Activated naive CD4-positive, alpha-beta T cell treated with anti-CD3 and anti-CD28 coated beads for 36 hours (primary cell): Measurements from ENCODE around the gene ZNF428. TPM values are rescaled to one million over a fixed set of nuclear protein-coding genes. Genes with fewer than 3 reads are reported as not detected.
A peak's percentile ranks its signal among the peaks of the same experiment; 100 is the strongest.

Experiments used
- CTCF ChIA-PET: fragments of 350-600 bp; sonication (Branson Sonifier 250); formaldehyde crosslinking; loops from one replicate; lab custom pipeline; 2021; ENCODE audit warnings: antibody characterized with exemption; lab: Charles Lee
- DNase-seq: peaks from one replicate; pipeline ENCODE4 v3.0.0-alpha.2; 2020
- H3K27ac Mint-ChIP-seq: one replicate; pipeline ENCODE4 v1.8.0; 2021; ENCODE audit warnings: mild to moderate bottlenecking, mixed read lengths
- H3K27me3 Mint-ChIP-seq: one replicate; pipeline ENCODE4 v1.8.0; 2021; ENCODE audit warnings: low read depth, mixed read lengths
- H3K36me3 Mint-ChIP-seq: one replicate; pipeline ENCODE4 v1.8.0; 2021; ENCODE audit warnings: low read depth, mixed read lengths
- H3K4me1 Mint-ChIP-seq: one replicate; pipeline ENCODE4 v1.8.0; 2021; ENCODE audit warnings: low read depth, mixed read lengths
- H3K4me3 Mint-ChIP-seq: one replicate; pipeline ENCODE4 v1.8.0; 2021; ENCODE audit warnings: mild to moderate bottlenecking, moderate library complexity, mixed read lengths
- H3K9me3 Mint-ChIP-seq: one replicate; pipeline ENCODE4 v1.8.0; 2021; ENCODE audit warnings: mixed read lengths
- intact Hi-C: fragments of 100-400 bp; cut with micrococcal nuclease; formaldehyde crosslinking; loops from one replicate; pipeline ENCODE4 v1.15.1; 2023
- total RNA-seq, 2 experiments: library from RNA; stranded (reverse); gene quantifications; one replicate each; pipeline ENCODE4 v1.2.3, GENCODE V29; 2021

Gene ZNF428
- total RNA-seq, 2 experiments from 2014 or later: 11.4 to 11.8 TPM

DNA sequence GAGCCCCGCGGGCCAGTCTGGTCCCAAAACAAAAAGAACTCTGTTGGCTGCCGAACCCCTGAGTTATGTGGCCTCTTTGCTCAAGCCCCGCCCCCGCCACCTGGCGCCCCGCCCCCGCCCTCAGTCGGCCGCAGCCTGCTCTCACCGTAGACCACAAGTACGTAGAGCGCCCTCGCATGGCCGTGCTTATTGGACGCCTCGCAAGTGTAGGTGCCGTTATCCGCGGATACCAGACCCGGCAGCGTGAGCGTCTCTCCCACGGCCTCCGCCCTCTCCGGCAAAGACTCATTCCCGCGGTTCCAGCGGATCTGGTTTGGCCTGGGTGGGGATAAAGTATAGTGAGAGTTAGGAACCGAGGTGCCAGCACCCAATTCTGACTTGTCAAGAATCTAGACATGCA is 5.5 kb upstream of the ZNF428 start:
- CTCF ChIA-PET: interaction anchor here (0.6 kb wide), 1 partner anchor 36 kb away, joined by 3 read pairs; no protein-coding TSS in a partner anchor
- DNase-seq: peak; percentile 96
- peaks cover 17% of the 10 kb centered on the region for H3K27me3 Mint-ChIP-seq
- H3K27ac Mint-ChIP-seq: no peak overlapping the region
- H3K4me3 Mint-ChIP-seq: no peak overlapping the region
- peaks cover 27% of the 10 kb centered on the region for H3K4me1 Mint-ChIP-seq
- no peaks in the 10 kb centered on the region for H3K36me3 Mint-ChIP-seq
- no peaks in the 10 kb centered on the region for H3K9me3 Mint-ChIP-seq
- intact Hi-C loops: loop anchor here (10.0 kb wide), 1 partner anchor 180 kb away; no protein-coding TSS in a partner anchor

- intact Hi-C loops: loop anchor here (10.0 kb wide), 1 partner anchor 179 kb away; no protein-coding TSS in a partner anchor
- Mint-ChIP-seq H3K4me3 (no peak overlapping the region), H3K4me1 (peaks cover 28% of the 10 kb centered on the region), H3K9me3 (no peaks in the 10 kb centered on the region), H3K27me3 (peaks cover 17% of the 10 kb centered on the region), H3K36me3 (no peaks in the 10 kb centered on the region), H3K27ac (no peak overlapping the region)
- CTCF ChIA-PET: interaction anchor here (1.1 kb wide), 1 partner anchor 121 kb away, joined by 3 read pairs; no protein-coding TSS in a partner anchor
- no peak for DNase-seq
Measured at GRCh38 chr19:43623889-43624670, 4.7 kb upstream of the ZNF428 start.

GRCh38 chr19:43622956-43623355 is 3.5 kb upstream of the ZNF428 start:
- Mint-ChIP-seq H3K9me3 (no peaks in the 10 kb centered on the region), H3K36me3 (no peaks in the 10 kb centered on the region), H3K27ac (no peak overlapping the region), H3K4me1 (peaks cover 30% of the 10 kb centered on the region), H3K4me3 (no peak overlapping the region), H3K27me3 (peaks cover 16% of the 10 kb centered on the region)
- CTCF ChIA-PET: interaction anchor here (1.1 kb wide), 1 partner anchor 122 kb away, joined by 3 read pairs; no protein-coding TSS in a partner anchor
- DNase-seq: no peak
- intact Hi-C loops: loop anchor here (10.0 kb wide), 1 partner anchor 178 kb away; no protein-coding TSS in a partner anchor

GRCh38 chr19:43622070-43622469 is 2.6 kb upstream of the ZNF428 start:
- no peak overlapping the region for H3K27ac Mint-ChIP-seq
- H3K4me3 Mint-ChIP-seq: no peak overlapping the region
- no peak for DNase-seq
- H3K27me3 Mint-ChIP-seq: peaks cover 9% of the 10 kb centered on the region
- intact Hi-C loops: loop anchor here (10.0 kb wide), 1 partner anchor 177 kb away; no protein-coding TSS in a partner anchor
- CTCF ChIA-PET: interaction anchor here (0.6 to 1.0 kb wide), 2 partner anchors 17 to 102 kb away, joined by 3 read pairs; no protein-coding TSS in a partner anchor
- no peaks in the 10 kb centered on the region for H3K9me3 Mint-ChIP-seq
- peaks cover 31% of the 10 kb centered on the region for H3K4me1 Mint-ChIP-seq
- no peaks in the 10 kb centered on the region for H3K36me3 Mint-ChIP-seq

GRCh38 chr19:43620061-43621001 is 902 bp upstream of the ZNF428 start:
- H3K27ac Mint-ChIP-seq: peak overlapping the region; percentile 96
- CTCF ChIA-PET: interaction anchor here (0.6 kb wide), 1 partner anchor 186 kb away, joined by 3 read pairs; no protein-coding TSS in a partner anchor
- no peaks in the 10 kb centered on the region for H3K27me3 Mint-ChIP-seq
- no peaks in the 10 kb centered on the region for H3K36me3 Mint-ChIP-seq
- no peaks in the 10 kb centered on the region for H3K9me3 Mint-ChIP-seq
- no peak for DNase-seq
- peaks cover 26% of the 10 kb centered on the region for H3K4me1 Mint-ChIP-seq
- H3K4me3 Mint-ChIP-seq: peak overlapping the region; percentile 94
- intact Hi-C loops: loop anchor here (10.0 kb wide), 1 partner anchor 176 kb away; no protein-coding TSS in a partner anchor

GRCh38 chr19:43618921-43619261 is 538 bp downstream of the ZNF428 start:
- intact Hi-C loops: loop anchor here (1.0 kb wide), 4 partner anchors 23 to 135 kb away; partner anchors contain the start of genes IRGQ, PINLYP, SMG9 and XRCC1
- Mint-ChIP-seq H3K4me3 (peak overlapping the region; percentile 94), H3K27ac (peak overlapping the region; percentile 96), H3K9me3 (no peaks in the 10 kb centered on the region), H3K27me3 (no peaks in the 10 kb centered on the region), H3K36me3 (no peaks in the 10 kb centered on the region), H3K4me1 (peaks cover 17% of the 10 kb centered on the region)
- CTCF ChIA-PET: interaction anchor here (0.7 kb wide), 1 partner anchor 63 kb away, joined by 3 read pairs; no protein-coding TSS in a partner anchor
- peak; percentile 75 for DNase-seq

DNA sequence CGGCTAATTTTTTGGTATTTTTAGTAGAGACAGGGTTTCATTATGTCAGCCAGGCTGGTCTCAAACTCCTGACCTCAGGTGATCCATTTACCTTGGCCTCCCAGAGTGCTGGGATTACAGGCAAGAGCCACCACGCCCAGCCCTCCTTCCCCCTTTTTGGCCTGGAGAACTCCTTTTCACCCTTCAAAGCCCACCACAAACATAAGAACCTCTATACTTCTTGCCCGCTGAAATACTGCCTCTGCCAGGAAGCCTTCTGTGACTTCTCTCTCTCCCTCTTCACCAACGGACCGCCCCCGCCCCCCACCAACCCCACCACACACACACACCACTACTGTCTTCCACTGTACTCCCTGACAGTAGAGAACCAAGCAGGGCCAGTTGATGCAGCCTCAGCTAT is 2.5 kb downstream of the ZNF428 start:
- CTCF ChIA-PET: interaction anchor here (0.6 to 0.9 kb wide), 2 partner anchors 13 to 91 kb away, joined by 3 to 4 read pairs; no protein-coding TSS in a partner anchor
- no peak overlapping the region for H3K4me3 Mint-ChIP-seq
- H3K27me3 Mint-ChIP-seq: no peaks in the 10 kb centered on the region
- no peak for DNase-seq
- H3K9me3 Mint-ChIP-seq: no peaks in the 10 kb centered on the region
- H3K36me3 Mint-ChIP-seq: peaks cover 2% of the 10 kb centered on the region
- H3K27ac Mint-ChIP-seq: no peak overlapping the region
- intact Hi-C loops: no loop called here
- peaks cover 19% of the 10 kb centered on the region for H3K4me1 Mint-ChIP-seq

- DNase-seq: no peak
- intact Hi-C loops: no loop called here
- H3K27me3 Mint-ChIP-seq: no peaks in the 10 kb centered on the region
- H3K4me1 Mint-ChIP-seq: peaks cover 21% of the 10 kb centered on the region
- no peak overlapping the region for H3K4me3 Mint-ChIP-seq
- H3K36me3 Mint-ChIP-seq: peaks cover 5% of the 10 kb centered on the region
- CTCF ChIA-PET: interaction anchor here (0.9 kb wide), 1 partner anchor 90 kb away, joined by 3 read pairs; no protein-coding TSS in a partner anchor
- no peaks in the 10 kb centered on the region for H3K9me3 Mint-ChIP-seq
- H3K27ac Mint-ChIP-seq: no peak overlapping the region
Measured at GRCh38 chr19:43616306-43616705, 3.1 kb downstream of the ZNF428 start.

- no peak overlapping the region for H3K4me3 Mint-ChIP-seq
- H3K27me3 Mint-ChIP-seq: no peaks in the 10 kb centered on the region
- intact Hi-C loops: no loop called here
- DNase-seq: no peak
- peaks cover 11% of the 10 kb centered on the region for H3K4me1 Mint-ChIP-seq
- peaks cover 9% of the 10 kb centered on the region for H3K36me3 Mint-ChIP-seq
- H3K27ac Mint-ChIP-seq: no peak overlapping the region
- H3K9me3 Mint-ChIP-seq: no peaks in the 10 kb centered on the region
- CTCF ChIA-PET: no interaction called here
Measured at GRCh38 chr19:43612374-43612773, 7.1 kb downstream of the ZNF428 start.

DNA sequence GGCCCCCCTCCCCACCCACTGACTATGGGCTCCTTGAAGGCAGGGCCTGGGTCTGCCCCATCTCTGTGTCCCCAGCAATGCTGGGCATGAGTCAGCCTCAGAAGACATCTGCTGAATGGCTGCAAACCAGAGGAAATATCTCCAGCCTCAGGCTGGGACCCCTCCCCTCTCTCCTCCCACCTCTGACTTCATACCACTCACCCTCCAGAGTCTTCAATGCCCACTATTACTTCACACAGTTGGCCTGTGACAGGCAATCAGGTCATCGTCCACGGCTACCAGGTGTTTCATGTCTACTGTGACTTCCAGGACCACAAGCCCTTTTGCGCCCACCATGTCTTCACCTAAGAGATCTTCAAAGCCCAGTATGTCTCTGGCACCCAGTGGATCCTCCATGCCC is 7.6 kb downstream of the ZNF428 start, which contains the start of gene SRRM5:
Gene SRRM5 (plus strand): TSS at position 301 of the 400 bp plus-strand sequence. CDS start 34 bp downstream, at position 335.
- Mint-ChIP-seq H3K27me3 (no peaks in the 10 kb centered on the region), H3K4me3 (no peak within 1 kb of the TSS), H3K9me3 (no peaks in the 10 kb centered on the region), H3K36me3 (peaks cover 9% of the 10 kb centered on the region), H3K27ac (no peak within 1 kb of the TSS), H3K4me1 (peaks cover 9% of the 10 kb centered on the region)
- no peak for DNase-seq
- CTCF ChIA-PET: no interaction called here
- intact Hi-C loops: no loop called here

GRCh38 chr19:43610493-43610892 is 8.9 kb downstream of the ZNF428 start:
- Mint-ChIP-seq H3K36me3 (peaks cover 9% of the 10 kb centered on the region), H3K9me3 (no peaks in the 10 kb centered on the region)

More at GRCh38 chr19:43610493-43610892, 8.9 kb downstream of the ZNF428 start:
- Mint-ChIP-seq H3K27me3 (no peaks in the 10 kb centered on the region), H3K4me1 (peaks cover 7% of the 10 kb centered on the region), H3K27ac (peak overlapping the region; percentile 50), H3K4me3 (no peak overlapping the region)
- CTCF ChIA-PET: no interaction called here
- intact Hi-C loops: no loop called here
- no peak for DNase-seq
